GM18507 (cell line): Measurements from ENCODE around the gene EFR3B.

Experiments
- DNase-seq: peaks from one replicate; pipeline ENCODE4 v3.0.0; 2011; ENCODE audit warnings: low read depth; ENCODE audit not compliant: insufficient read length; ENCODE audit errors: extremely low spot score
- FAIRE-seq: peaks from 2 replicates; lab custom pipeline; 2011; peaks lifted over from hg19 to GRCh38; lab: Jason Lieb, UNC

EFR3B gene

GRCh38 chr2:25066455-25066854 lies 24.6 kb downstream of the EFR3B start:
- DNase-seq (no peak), FAIRE-seq (no peak)

GRCh38 chr2:25068217-25068616 lies 26.3 kb downstream of the EFR3B start:
- DNase-seq = no peak

GRCh38 chr2:25071966-25072365 lies 30.1 kb downstream of the EFR3B start:
- FAIRE-seq = no peak

More at GRCh38 chr2:25068217-25068616, 26.3 kb downstream of the EFR3B start:
- no peak for FAIRE-seq

GRCh38 chr2:25072606-25073005 lies 30.7 kb downstream of the EFR3B start:
- no peak for FAIRE-seq
- DNase-seq = no peak

More at GRCh38 chr2:25071966-25072365, 30.1 kb downstream of the EFR3B start:
- DNase-seq = no peak

GRCh38 chr2:25073025-25073424 lies 31.1 kb downstream of the EFR3B start:
- no peak for DNase-seq
- no peak for FAIRE-seq

GRCh38 chr2:25073914-25074313 lies 32.0 kb downstream of the EFR3B start:
- FAIRE-seq = no peak

GRCh38 chr2:25074826-25075225 lies 33.0 kb downstream of the EFR3B start:
- FAIRE-seq = no peak
- DNase-seq = no peak

More at GRCh38 chr2:25073914-25074313, 32.0 kb downstream of the EFR3B start:
- no peak for DNase-seq

GRCh38 chr2:25076749-25077148 lies 34.9 kb downstream of the EFR3B start:
- DNase-seq (no peak), FAIRE-seq (no peak)

GRCh38 chr2:25077789-25078169 lies 35.9 kb downstream of the EFR3B start:
- DNase-seq (no peak), FAIRE-seq (no peak)

- DNase-seq (no peak), FAIRE-seq (no peak)
Observed at GRCh38 chr2:25078170-25079049, 36.5 kb downstream of the EFR3B start.

GRCh38 chr2:25079050-25079635 lies 37.3 kb downstream of the EFR3B start:
- DNase-seq = no peak
- no peak for FAIRE-seq

- FAIRE-seq (no peak), DNase-seq (no peak)
Observed at GRCh38 chr2:25081237-25081790, 39.4 kb downstream of the EFR3B start.

GRCh38 chr2:25082002-25082622 lies 40.2 kb downstream of the EFR3B start:
- FAIRE-seq (no peak), DNase-seq (no peak)

- DNase-seq (no peak), FAIRE-seq (no peak)
Observed at GRCh38 chr2:25085761-25086560, 44.1 kb downstream of the EFR3B start.

- DNase-seq (no peak), FAIRE-seq (no peak)
Observed at GRCh38 chr2:25088817-25089516, 47.1 kb downstream of the EFR3B start.

GRCh38 chr2:25089605-25090315 lies 47.9 kb downstream of the EFR3B start:
- DNase-seq (no peak), FAIRE-seq (no peak)

GRCh38 chr2:25090801-25091200 lies 48.9 kb downstream of the EFR3B start:
- DNase-seq (no peak), FAIRE-seq (no peak)

- no peak for FAIRE-seq
- DNase-seq = no peak
Observed at GRCh38 chr2:25091265-25091664, 49.4 kb downstream of the EFR3B start.
